RWPE2 (cell line): Measurements from ENCODE around the gene SH2D6.
"Not testable (repeated sequence)": the region's sequence is repeated elsewhere in the genome, so short reads cannot be mapped to it uniquely, and the experiment has no call there.

Experiments
- ATAC-seq: fragments of 200-7000 bp; cut with Tn5 transposase; 3 replicates; pipeline ENCODE4 v1.9.1; 2021; ENCODE audit warnings: low read depth
- DNase-seq: peaks from one replicate; pipeline ENCODE4 v3.0.0-alpha.2; 2020; ENCODE audit warnings: low spot score
- H3K27ac ChIP-seq: fragments of 450-650 bp; 2 replicates; pipeline ENCODE4 v1.5.1; 2017; ENCODE audit warnings: mild to moderate bottlenecking; ENCODE audit not compliant: poor library complexity, severe bottlenecking
- H3K27me3 ChIP-seq: fragments of 250-450 bp; sonication (Bioruptor Pico); 2 replicates; pipeline ENCODE4 v1.5.1; 2021; ENCODE audit warnings: mild to moderate bottlenecking, moderate library complexity; ENCODE audit not compliant: insufficient read depth, poor library complexity, severe bottlenecking
- H3K36me3 ChIP-seq: fragments of 250-450 bp; sonication (Bioruptor Pico); 2 replicates; pipeline ENCODE4 v1.5.1; 2020; ENCODE audit warnings: low read depth, mild to moderate bottlenecking, moderate library complexity
- H3K4me1 ChIP-seq: fragments of 250-450 bp; sonication (Bioruptor Pico); 2 replicates; pipeline ENCODE4 v1.5.1; 2021; ENCODE audit warnings: mild to moderate bottlenecking, moderate library complexity; ENCODE audit not compliant: insufficient read depth, poor library complexity, severe bottlenecking
- H3K4me3 ChIP-seq: fragments of 250-450 bp; sonication (Bioruptor Pico); 2 replicates; pipeline ENCODE4 v1.5.1; 2021; ENCODE audit warnings: mild to moderate bottlenecking, moderate library complexity; ENCODE audit not compliant: severe bottlenecking
- H3K9me3 ChIP-seq: fragments of 250-450 bp; sonication (Bioruptor Pico); 2 replicates; pipeline ENCODE4 v1.5.1; 2021; ENCODE audit warnings: mild to moderate bottlenecking, moderate library complexity; ENCODE audit not compliant: severe bottlenecking
- CTCF ChIP-seq: fragments of 450-650 bp; IDR thresholded peaks from one replicate; pipeline ENCODE4 v1.5.1; 2017; ENCODE audit warnings: mild to moderate bottlenecking, moderate library complexity; ENCODE audit not compliant: poor library complexity, severe bottlenecking

Gene SH2D6

DNA sequence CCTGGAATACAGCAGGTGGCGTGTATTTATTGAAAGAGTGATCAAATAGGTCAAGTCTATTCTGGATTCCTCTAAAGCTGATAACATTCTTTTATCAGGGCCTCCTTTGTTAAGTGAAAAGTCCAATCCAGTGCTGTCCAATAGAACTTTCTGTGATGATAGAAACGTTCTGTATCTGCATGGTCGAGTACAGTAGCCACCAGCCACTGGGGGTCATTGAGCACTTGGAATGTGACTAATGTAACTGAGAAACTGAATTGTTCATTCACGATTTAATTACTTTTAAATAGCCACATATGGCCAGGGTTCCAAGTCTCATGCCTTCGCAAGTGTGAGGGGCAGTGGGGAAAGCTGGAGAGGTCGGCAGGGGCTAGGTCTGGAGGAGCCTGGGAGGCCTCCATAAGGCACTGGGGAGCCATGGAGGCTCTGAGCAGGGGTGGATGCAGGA is 20.5 kb downstream of the SH2D6 start:
- Histone ChIP-seq H3K36me3 (no peaks in the 10 kb centered on the region), H3K4me1 (peaks cover 16% of the 10 kb centered on the region), H3K9me3 (no peaks in the 10 kb centered on the region), H3K27ac (no peak overlapping the region), H3K27me3 (no peaks in the 10 kb centered on the region), H3K4me3 (no peak overlapping the region)
- no peak for ATAC-seq
- DNase-seq, result no peak
- no peak for TF ChIP-seq CTCF

- not testable (repeated sequence) for DNase-seq, ATAC-seq, H3K9me3 ChIP-seq, H3K27me3 ChIP-seq, H3K36me3 ChIP-seq, H3K4me3 ChIP-seq, H3K27ac ChIP-seq
- peaks cover 14% of the 10 kb centered on the region for H3K4me1 ChIP-seq
These were observed 21.1 kb downstream of the SH2D6 start for GRCh38 chr2:85439569-85439968.

GRCh38 chr2:85439986-85440385 is 21.5 kb downstream of the SH2D6 start:
- H3K9me3 ChIP-seq, result no peaks in the 10 kb centered on the region
- no peak for TF ChIP-seq CTCF
- H3K27me3 ChIP-seq, result no peaks in the 10 kb centered on the region
- DNase-seq, result no peak
- peaks cover 18% of the 10 kb centered on the region for H3K4me1 ChIP-seq
- H3K4me3 ChIP-seq, result no peak overlapping the region
- ATAC-seq, result no peak
- no peak overlapping the region for H3K27ac ChIP-seq
- H3K36me3 ChIP-seq, result no peaks in the 10 kb centered on the region

GRCh38 chr2:85440729-85441128 is 22.2 kb downstream of the SH2D6 start:
- no peak for TF ChIP-seq CTCF
- Histone ChIP-seq H3K4me1 (peaks cover 25% of the 10 kb centered on the region), H3K27me3 (no peaks in the 10 kb centered on the region), H3K27ac (no peak overlapping the region), H3K4me3 (no peak overlapping the region), H3K9me3 (no peaks in the 10 kb centered on the region), H3K36me3 (no peaks in the 10 kb centered on the region)
- DNase-seq (no peak), ATAC-seq (no peak)

DNA sequence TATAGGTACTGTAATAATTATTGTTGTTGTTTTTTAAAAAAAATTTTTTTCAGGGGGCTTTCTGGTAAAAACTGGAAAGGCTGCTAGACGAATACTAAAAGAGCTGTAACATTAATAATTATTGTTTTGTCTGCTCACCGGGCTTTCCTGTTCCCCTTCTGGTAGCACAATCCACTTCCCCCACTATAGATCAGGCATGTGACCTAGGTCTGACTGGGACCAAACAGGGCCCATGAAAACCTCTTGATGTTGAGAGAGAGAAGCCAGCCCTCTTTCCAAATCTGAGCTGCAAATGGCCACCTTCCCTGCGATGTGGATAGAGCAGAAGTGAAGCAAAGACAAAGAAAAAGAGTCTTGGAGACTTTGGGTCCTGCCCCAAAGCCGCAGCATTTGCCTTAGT is 23.4 kb downstream of the SH2D6 start:
- Histone ChIP-seq H3K27ac (no peak overlapping the region), H3K4me1 (peaks cover 31% of the 10 kb centered on the region), H3K4me3 (no peak overlapping the region), H3K9me3 (no peaks in the 10 kb centered on the region), H3K27me3 (no peaks in the 10 kb centered on the region), H3K36me3 (no peaks in the 10 kb centered on the region)
- no peak for DNase-seq
- no peak for TF ChIP-seq CTCF
- no peak for ATAC-seq
